GM12878 (cell line): ENCODE results near the gene PLEKHH2. TPM values are rescaled to one million over a fixed set of nuclear protein-coding genes. Genes with fewer than 3 reads are reported as not detected.

Experiments used
- ATAC-seq: fragments of 200-7000 bp; cut with Tn5 transposase; 3 replicates; pipeline ENCODE4 v1.9.1; 2020; ENCODE audit warnings: mild to moderate bottlenecking, moderate library complexity
- BruUV-seq: library from RNA; stranded (reverse); fragments of 400-500 nt; replicated peaks from 2 replicates; lab custom pipeline; 2021; lab: Mats Ljungman, UMichigan
- CTCF ChIA-PET: fragments of 300-600 bp; sonication (Branson Sonifier 250); formaldehyde crosslinking; extraction: SDS; loops from one replicate; lab custom pipeline; 2021; ENCODE audit warnings: inconsistent platforms; lab: Yijun Ruan, JAX
- POLR2A ChIA-PET: fragments of 350-600 bp; formaldehyde crosslinking; extraction: SDS; loops from one replicate; lab custom pipeline; 2021; ENCODE audit warnings: inconsistent platforms; lab: Charles Lee
- RAD21 ChIA-PET: fragments of 300-600 bp; sonication (Branson Sonifier 250); formaldehyde crosslinking; loops from one replicate; lab custom pipeline; 2023; ENCODE audit warnings: antibody characterized with exemption; ENCODE audit not compliant: unreplicated experiment; lab: Charles Lee
- SMC1A ChIA-PET: fragments of 300-600 bp; sonication (Branson Sonifier 250); formaldehyde crosslinking; loops from one replicate; lab custom pipeline; 2023; ENCODE audit not compliant: unreplicated experiment, uncharacterized antibody; lab: Charles Lee
- DNase-seq: peaks from one replicate; pipeline ENCODE4 v3.0.0-alpha.2; 2011; ENCODE audit warnings: low read depth, low spot score
- FAIRE-seq: peaks from 3 replicates; lab custom pipeline; 2011; peaks lifted over from hg19 to GRCh38; lab: Jason Lieb, UNC
- H2AFZ ChIP-seq: 2 replicates; pipeline ENCODE4 v1.6.0; 2011; ENCODE audit warnings: low read depth, low read length, control low read depth; ENCODE audit not compliant: control insufficient read depth
- H3K27ac ChIP-seq: 2 replicates; pipeline ENCODE4 v1.5.1; 2011; ENCODE audit warnings: control low read depth; ENCODE audit not compliant: control insufficient read depth, insufficient read depth
- H3K27me3 ChIP-seq, 2 experiments: replicated peaks in 1 of 2; 2 replicates each; pipeline versions ENCODE4 v1.6.0 to v1.6.1; 2011; ENCODE audit warnings: low read length in 1 of 2; ENCODE audit not compliant: control insufficient read depth in 2 of 2, insufficient read depth in 2 of 2
- H3K36me3 ChIP-seq, 2 experiments: 2 replicates each; pipeline ENCODE4 v1.5.1; 2011; ENCODE audit warnings: low read length in 1 of 2; ENCODE audit not compliant: control insufficient read depth in 2 of 2, insufficient read depth in 2 of 2
- H3K4me1 ChIP-seq: 2 replicates; pipeline ENCODE4 v1.6.1; 2011; ENCODE audit warnings: mild to moderate bottlenecking, low read length, moderate library complexity, mixed read lengths; ENCODE audit not compliant: control insufficient read depth, insufficient read depth
- H3K4me2 ChIP-seq: 2 replicates; pipeline ENCODE4 v1.6.0; 2011; ENCODE audit warnings: control low read depth; ENCODE audit not compliant: control insufficient read depth, insufficient read depth
- H3K4me3 ChIP-seq: fragments of 200-600 bp; sonication (generic); 2 replicates; pipeline ENCODE4 v1.5.1; 2016
- H3K79me2 ChIP-seq: 2 replicates; pipeline ENCODE4 v1.6.0; 2011; ENCODE audit warnings: low read length; ENCODE audit not compliant: control insufficient read depth, insufficient read depth
- H3K9ac ChIP-seq: 2 replicates; pipeline ENCODE4 v1.8.0; 2011; ENCODE audit warnings: low read length, control low read depth, mixed read lengths; ENCODE audit not compliant: control insufficient read depth, insufficient read depth
- H3K9me3 ChIP-seq: replicated peaks from 3 replicates; pipeline ENCODE4 v1.5.1; 2011; ENCODE audit warnings: mild to moderate bottlenecking, low read length; ENCODE audit not compliant: control insufficient read depth, insufficient read depth
- H4K20me1 ChIP-seq: 2 replicates; pipeline ENCODE4 v1.6.0; 2011; ENCODE audit not compliant: control insufficient read depth, insufficient read depth
- BRCA1 ChIP-seq: IDR thresholded peaks from 2 replicates; pipeline ENCODE4 v1.6.1; 2011; ENCODE audit warnings: low read depth, low read length, improper control_type of control experiment
- ESRRA ChIP-seq: IDR thresholded peaks from 2 replicates; pipeline ENCODE4 v1.6.1; 2012; ENCODE audit warnings: mild to moderate bottlenecking, low read length, improper control_type of control experiment
- FOXK2 ChIP-seq: fragments of 450-650 bp; IDR thresholded peaks from 2 replicates; pipeline ENCODE4 v1.6.1; 2017; ENCODE audit warnings: mild to moderate bottlenecking, moderate library complexity
- GABPA ChIP-seq: IDR thresholded peaks from 2 replicates; pipeline ENCODE4 v1.6.1; 2014; ENCODE audit warnings: antibody characterized with exemption, low read depth, mild to moderate bottlenecking, inconsistent platforms
- HDAC6 ChIP-seq: fragments of 200-600 bp; sonication (generic); IDR thresholded peaks from one replicate; pipeline ENCODE4 v1.8.0; 2017; ENCODE audit warnings: antibody characterized with exemption; ENCODE audit not compliant: unreplicated experiment
- HDGF ChIP-seq: fragments of 450-650 bp; IDR thresholded peaks from 2 replicates; pipeline ENCODE4 v1.6.1; 2016; ENCODE audit warnings: antibody characterized with exemption
- KDM1A ChIP-seq: fragments of 200-600 bp; sonication (generic); IDR thresholded peaks from 2 replicates; pipeline ENCODE4 v1.6.1; 2016; ENCODE audit warnings: borderline replicate concordance
- MTA2 ChIP-seq: fragments of 450-650 bp; IDR thresholded peaks from 2 replicates; pipeline ENCODE4 v1.6.1; 2016; ENCODE audit warnings: low read depth, mild to moderate bottlenecking, moderate library complexity
- NR2F1 ChIP-seq: fragments of 450-650 bp; conservative IDR thresholded peaks from 2 replicates; pipeline ENCODE4 v1.6.1; 2017; ENCODE audit warnings: mild to moderate bottlenecking
- RFX5 ChIP-seq: IDR thresholded peaks from 2 replicates; pipeline ENCODE4 v1.6.1; 2011; ENCODE audit warnings: low read depth, low read length, improper control_type of control experiment
- SMC3 ChIP-seq: IDR thresholded peaks from 2 replicates; pipeline ENCODE4 v1.6.1; 2011; ENCODE audit warnings: low read length, improper control_type of control experiment, borderline replicate concordance
- SRF ChIP-seq, 2 experiments: IDR thresholded peaks; 2 replicates each; pipeline ENCODE4 v1.6.1; 2011; ENCODE audit warnings: low read depth in 2 of 2, low read length in 2 of 2, mild to moderate bottlenecking in 1 of 2, moderate library complexity in 1 of 2
- TCF3 ChIP-seq: IDR thresholded peaks from 2 replicates; pipeline ENCODE4 v1.6.1; 2012; ENCODE audit warnings: low read depth, mild to moderate bottlenecking, low read length, borderline replicate concordance; ENCODE audit not compliant: insufficient read depth
- WGBS: methylation state at CpG from one replicate; pipeline ENCODE4 v1.1.6; 2016; ENCODE audit warnings: low lambda C conversion rate; ENCODE audit not compliant: insufficient replicate concordance, insufficient coverage; ENCODE audit errors: missing lambda C conversion rate; 5-methylcytosine and 5-hydroxymethylcytosine counted together
- in situ Hi-C: fragments of 300-500 bp; cut with MboI; formaldehyde crosslinking; loops from 9 replicates; pipeline ENCODE4 v1.14.3; 2018; ENCODE audit warnings: mixed read lengths
- intact Hi-C: fragments of 100-400 bp; cut with micrococcal nuclease; formaldehyde crosslinking; loops from one replicate; pipeline ENCODE4 v1.14.2; 2022; ENCODE audit not compliant: unreplicated experiment
- polyA plus RNA-seq, 11 experiments: library from polyadenylated mRNA; depleted of rRNA in 4 of 11; unstranded in 6 of 11; stranded (reverse) in 5 of 11; fragments of >200 nt; fragmentation: Nextera tagmentation in 4 of 11; fragmentation: Illumina TruSeq in 1 of 11; extraction: Ambion mirVana in 4 of 11; extraction: Trizol in 1 of 11; gene quantifications; 1 replicate in 1 of 11; 2 replicates in 10 of 11; pipeline versions ENCODE4 v1.2.1 to v1.2.3, GENCODE V29; 2011 to 2016; ENCODE audit warnings: inconsistent platforms in 2 of 11, missing spikeins in 2 of 11, low read depth in 1 of 11
- total RNA-seq, 4 experiments: library from RNA; depleted of rRNA in 3 of 4; stranded (reverse); fragments of >200 nt in 3 of 4; fragmentation: Illumina TruSeq in 1 of 4; extraction: Trizol in 1 of 4; gene quantifications; 2 replicates each; pipeline versions ENCODE4 v1.2.1 to v1.2.3, GENCODE V29; 2013 to 2021
- TF ChIP-seq, protein P1 (sequence below): IDR thresholded peaks from 2 replicates; pipeline ENCODE4 v1.6.1; 2011; ENCODE audit warnings: mild to moderate bottlenecking, low read depth, low read length, moderate library complexity; ENCODE audit not compliant: insufficient replicate concordance
- TF ChIP-seq, protein P2 (sequence below), 3 experiments: IDR thresholded peaks in 2 of 3; conservative IDR thresholded peaks in 1 of 3; 2 replicates each; pipeline ENCODE4 v1.5.1; 2011; ENCODE audit warnings: low read depth in 3 of 3, low read length in 3 of 3, mild to moderate bottlenecking in 3 of 3, control low read depth in 2 of 3, moderate library complexity in 2 of 3, inconsistent platforms in 1 of 3, mixed read lengths in 1 of 3; ENCODE audit not compliant: control insufficient read depth in 2 of 3, insufficient read depth in 1 of 3; ENCODE audit errors: extremely low read depth in 1 of 3
- TF ChIP-seq, protein P3 (sequence below): fragments of 450-650 bp; IDR thresholded peaks from 2 replicates; pipeline ENCODE4 v1.6.1; 2017; ENCODE audit warnings: mild to moderate bottlenecking
- TF ChIP-seq, protein P4 (sequence below): fragments of 450-650 bp; conservative IDR thresholded peaks from 2 replicates; pipeline ENCODE4 v1.6.1; 2017; ENCODE audit warnings: mild to moderate bottlenecking, moderate library complexity

Gene PLEKHH2
- total and polyA plus RNA-seq, 10 of the 15 experiments (the other 5 are each of a cell fraction or from before 2014, with no cell fraction given): not detected

DNA sequence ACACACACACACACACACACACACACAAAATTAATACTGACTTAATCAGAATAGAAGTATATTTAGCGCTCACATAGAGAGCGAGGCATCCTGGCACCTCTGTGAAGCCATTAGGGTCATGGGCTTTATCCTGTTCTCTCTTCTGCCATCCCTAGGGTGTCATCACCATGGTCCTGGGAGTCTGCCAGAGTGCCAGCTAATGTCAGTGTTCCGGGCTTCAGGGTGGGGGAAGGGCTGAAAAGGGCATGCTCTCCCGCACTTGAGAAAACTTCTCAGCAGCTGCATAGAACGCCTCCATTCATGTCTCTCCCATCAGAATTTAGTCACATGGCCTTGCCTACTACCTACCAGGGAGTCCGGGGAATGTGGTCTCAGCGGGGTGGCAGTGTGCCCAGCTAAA is 117.1 kb downstream of the PLEKHH2 start (continued):
- TF ChIP-seq, protein P1, sequence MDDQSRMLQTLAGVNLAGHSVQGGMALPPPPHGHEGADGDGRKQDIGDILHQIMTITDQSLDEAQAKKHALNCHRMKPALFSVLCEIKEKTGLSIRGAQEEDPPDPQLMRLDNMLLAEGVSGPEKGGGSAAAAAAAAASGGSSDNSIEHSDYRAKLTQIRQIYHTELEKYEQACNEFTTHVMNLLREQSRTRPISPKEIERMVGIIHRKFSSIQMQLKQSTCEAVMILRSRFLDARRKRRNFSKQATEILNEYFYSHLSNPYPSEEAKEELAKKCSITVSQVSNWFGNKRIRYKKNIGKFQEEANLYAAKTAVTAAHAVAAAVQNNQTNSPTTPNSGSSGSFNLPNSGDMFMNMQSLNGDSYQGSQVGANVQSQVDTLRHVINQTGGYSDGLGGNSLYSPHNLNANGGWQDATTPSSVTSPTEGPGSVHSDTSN: no peak
- no peak for TF ChIP-seq GABPA
- TF ChIP-seq FOXK2: no peak
- TF ChIP-seq, protein P2, sequence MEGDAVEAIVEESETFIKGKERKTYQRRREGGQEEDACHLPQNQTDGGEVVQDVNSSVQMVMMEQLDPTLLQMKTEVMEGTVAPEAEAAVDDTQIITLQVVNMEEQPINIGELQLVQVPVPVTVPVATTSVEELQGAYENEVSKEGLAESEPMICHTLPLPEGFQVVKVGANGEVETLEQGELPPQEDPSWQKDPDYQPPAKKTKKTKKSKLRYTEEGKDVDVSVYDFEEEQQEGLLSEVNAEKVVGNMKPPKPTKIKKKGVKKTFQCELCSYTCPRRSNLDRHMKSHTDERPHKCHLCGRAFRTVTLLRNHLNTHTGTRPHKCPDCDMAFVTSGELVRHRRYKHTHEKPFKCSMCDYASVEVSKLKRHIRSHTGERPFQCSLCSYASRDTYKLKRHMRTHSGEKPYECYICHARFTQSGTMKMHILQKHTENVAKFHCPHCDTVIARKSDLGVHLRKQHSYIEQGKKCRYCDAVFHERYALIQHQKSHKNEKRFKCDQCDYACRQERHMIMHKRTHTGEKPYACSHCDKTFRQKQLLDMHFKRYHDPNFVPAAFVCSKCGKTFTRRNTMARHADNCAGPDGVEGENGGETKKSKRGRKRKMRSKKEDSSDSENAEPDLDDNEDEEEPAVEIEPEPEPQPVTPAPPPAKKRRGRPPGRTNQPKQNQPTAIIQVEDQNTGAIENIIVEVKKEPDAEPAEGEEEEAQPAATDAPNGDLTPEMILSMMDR (IDR thresholded peaks at IDR 0.05 in 2 of 3, conservative IDR thresholded peaks at IDR 0.05 in 1 of 3; ENCODE audit: control insufficient read depth in 2 of 3, extremely low read depth in 1 of 3, insufficient read depth in 1 of 3, low read depth in 3 of 3, low read length in 3 of 3): no peak
- TF ChIP-seq SRF (IDR thresholded peaks at IDR 0.05; ENCODE audit: low read depth in 2 of 2, low read length in 2 of 2): no peak

DNA sequence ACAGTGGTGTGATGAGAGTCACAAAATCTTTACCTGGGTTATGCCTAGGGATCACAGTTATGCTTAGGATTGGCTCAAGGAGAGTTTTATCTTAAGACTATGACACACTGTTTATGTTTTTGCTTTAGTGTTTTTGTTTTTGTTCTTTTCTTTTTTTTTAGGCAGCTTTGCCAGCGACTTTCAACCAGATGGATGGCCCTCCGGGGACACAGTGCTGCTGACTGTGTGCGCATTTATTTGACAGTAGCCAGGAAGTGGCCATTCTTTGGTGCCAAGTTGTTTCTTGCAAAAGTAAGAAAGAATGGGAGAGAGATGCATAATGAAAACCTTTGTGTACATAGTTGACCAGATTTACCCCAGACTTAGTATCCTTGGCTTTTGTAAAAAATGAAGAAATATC is 121.7 kb downstream of the PLEKHH2 start:
- Histone ChIP-seq H3K27me3 (no peaks in the 10 kb centered on the region), H3K9ac (no peak overlapping the region), H3K4me3 (no peak overlapping the region), H3K4me1 (no peaks in the 10 kb centered on the region), H3K79me2 (no peaks in the 10 kb centered on the region), H3K4me2 (no peak overlapping the region), H3K36me3 (no peaks in the 10 kb centered on the region), H3K27ac (no peak overlapping the region), H4K20me1 (no peaks in the 10 kb centered on the region), H2AFZ (no peak overlapping the region), H3K9me3 (no peaks in the 10 kb centered on the region)
- intact Hi-C loops (no loop called here), in situ Hi-C loops (no loop called here)
- no peak for TF ChIP-seq HDGF
- no peak for TF ChIP-seq NR2F1
- TF ChIP-seq RFX5: no peak
- TF ChIP-seq, protein P3, sequence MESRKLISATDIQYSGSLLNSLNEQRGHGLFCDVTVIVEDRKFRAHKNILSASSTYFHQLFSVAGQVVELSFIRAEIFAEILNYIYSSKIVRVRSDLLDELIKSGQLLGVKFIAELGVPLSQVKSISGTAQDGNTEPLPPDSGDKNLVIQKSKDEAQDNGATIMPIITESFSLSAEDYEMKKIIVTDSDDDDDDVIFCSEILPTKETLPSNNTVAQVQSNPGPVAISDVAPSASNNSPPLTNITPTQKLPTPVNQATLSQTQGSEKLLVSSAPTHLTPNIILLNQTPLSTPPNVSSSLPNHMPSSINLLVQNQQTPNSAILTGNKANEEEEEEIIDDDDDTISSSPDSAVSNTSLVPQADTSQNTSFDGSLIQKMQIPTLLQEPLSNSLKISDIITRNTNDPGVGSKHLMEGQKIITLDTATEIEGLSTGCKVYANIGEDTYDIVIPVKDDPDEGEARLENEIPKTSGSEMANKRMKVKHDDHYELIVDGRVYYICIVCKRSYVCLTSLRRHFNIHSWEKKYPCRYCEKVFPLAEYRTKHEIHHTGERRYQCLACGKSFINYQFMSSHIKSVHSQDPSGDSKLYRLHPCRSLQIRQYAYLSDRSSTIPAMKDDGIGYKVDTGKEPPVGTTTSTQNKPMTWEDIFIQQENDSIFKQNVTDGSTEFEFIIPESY: no peak
- no peak for TF ChIP-seq KDM1A
- TF ChIP-seq ESRRA: no peak
- TF ChIP-seq HDAC6: no peak
- TF ChIP-seq MTA2: no peak
- TF ChIP-seq SMC3: no peak
- TF ChIP-seq TCF3: no peak
- no peak for TF ChIP-seq BRCA1
- TF ChIP-seq, protein P4, sequence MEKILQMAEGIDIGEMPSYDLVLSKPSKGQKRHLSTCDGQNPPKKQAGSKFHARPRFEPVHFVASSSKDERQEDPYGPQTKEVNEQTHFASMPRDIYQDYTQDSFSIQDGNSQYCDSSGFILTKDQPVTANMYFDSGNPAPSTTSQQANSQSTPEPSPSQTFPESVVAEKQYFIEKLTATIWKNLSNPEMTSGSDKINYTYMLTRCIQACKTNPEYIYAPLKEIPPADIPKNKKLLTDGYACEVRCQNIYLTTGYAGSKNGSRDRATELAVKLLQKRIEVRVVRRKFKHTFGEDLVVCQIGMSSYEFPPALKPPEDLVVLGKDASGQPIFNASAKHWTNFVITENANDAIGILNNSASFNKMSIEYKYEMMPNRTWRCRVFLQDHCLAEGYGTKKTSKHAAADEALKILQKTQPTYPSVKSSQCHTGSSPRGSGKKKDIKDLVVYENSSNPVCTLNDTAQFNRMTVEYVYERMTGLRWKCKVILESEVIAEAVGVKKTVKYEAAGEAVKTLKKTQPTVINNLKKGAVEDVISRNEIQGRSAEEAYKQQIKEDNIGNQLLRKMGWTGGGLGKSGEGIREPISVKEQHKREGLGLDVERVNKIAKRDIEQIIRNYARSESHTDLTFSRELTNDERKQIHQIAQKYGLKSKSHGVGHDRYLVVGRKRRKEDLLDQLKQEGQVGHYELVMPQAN: no peak
- BruUV-seq: no TSS peak
- RAD21 ChIA-PET: no interaction called here
- SMC1A ChIA-PET: no interaction called here
- no peak for FAIRE-seq
- WGBS: 57% methylated on average over 3 of the region's 3 CpGs
- ATAC-seq: no peak
- POLR2A ChIA-PET: no interaction called here
- CTCF ChIA-PET: no interaction called here
- DNase-seq: no peak
